ENCODE results near the gene CCDC7. TPM values are rescaled to one million over a fixed set of nuclear protein-coding genes. Genes with fewer than 3 reads are reported as not detected.
"Not testable (repeated sequence)": the region's sequence is repeated elsewhere in the genome, so short reads cannot be mapped to it uniquely, and the experiment has no call there.

Gene CCDC7
- total RNA-seq, 2 donors from 2014 or later = 12.9 to 19.8 TPM

- intact Hi-C loops (cut with DNase I) = no loop called here
- H3K27ac ChIP-seq = no peak overlapping the region
- no peak for TF ChIP-seq POLR2AphosphoS5 (IDR thresholded peaks at IDR 0.05)
- TF ChIP-seq POLR2A (IDR thresholded peaks at IDR 0.05) = no peak
- TF ChIP-seq CTCF (IDR thresholded peaks at IDR 0.05) = no peak
- DNase-seq (ENCODE audit: low spot score) = no peak
- no peaks in the 10 kb centered on the region for H3K9me3 ChIP-seq
- H3K4me3 ChIP-seq = no peak overlapping the region
- no peaks in the 10 kb centered on the region for H3K27me3 ChIP-seq (replicated peaks; ENCODE audit: insufficient read depth)
- no peaks in the 10 kb centered on the region for H3K4me1 ChIP-seq (replicated peaks)
- no peaks in the 10 kb centered on the region for H3K36me3 ChIP-seq
These were observed 44.0 kb downstream of the CCDC7 start for GRCh38 chr10:32489901-32490300.

- H3K9me3 ChIP-seq; H3K4me1 ChIP-seq (replicated peaks); H3K4me3 ChIP-seq; H3K27me3 ChIP-seq (replicated peaks; ENCODE audit: insufficient read depth); H3K36me3 ChIP-seq; intact Hi-C loops (cut with DNase I); DNase-seq (ENCODE audit: low spot score); H3K27ac ChIP-seq: not testable (repeated sequence)
- WGBS = 100% methylated on average over 2 of the region's 2 CpGs
These were observed 48.6 kb downstream of the CCDC7 start for GRCh38 chr10:32494562-32494961.

GRCh38 chr10:32500136-32500535, 54.2 kb downstream of the CCDC7 start:
- H3K9me3 ChIP-seq; H3K36me3 ChIP-seq; DNase-seq (ENCODE audit: low spot score); H3K27me3 ChIP-seq (replicated peaks; ENCODE audit: insufficient read depth); H3K4me1 ChIP-seq (replicated peaks); H3K4me3 ChIP-seq; H3K27ac ChIP-seq; intact Hi-C loops (cut with DNase I): not testable (repeated sequence)
- 93% methylated on average over 17 of the region's 31 CpGs for WGBS

- DNase-seq (ENCODE audit: low spot score) = no peak
- intact Hi-C loops (cut with DNase I) = no loop called here
- WGBS = 78% methylated on average over 7 of the region's 7 CpGs
- H3K4me3 ChIP-seq = no peak overlapping the region
- no peaks in the 10 kb centered on the region for H3K4me1 ChIP-seq (replicated peaks)
- H3K27ac ChIP-seq = no peak overlapping the region
- no peaks in the 10 kb centered on the region for H3K36me3 ChIP-seq
- H3K27me3 ChIP-seq (replicated peaks; ENCODE audit: insufficient read depth) = no peaks in the 10 kb centered on the region
- no peaks in the 10 kb centered on the region for H3K9me3 ChIP-seq
- no peak for TF ChIP-seq POLR2AphosphoS5 (IDR thresholded peaks at IDR 0.05)
- no peak for TF ChIP-seq CTCF (IDR thresholded peaks at IDR 0.05)
- no peak for TF ChIP-seq POLR2A (IDR thresholded peaks at IDR 0.05)
These were observed 56.0 kb downstream of the CCDC7 start for GRCh38 chr10:32501906-32502305.

DNA sequence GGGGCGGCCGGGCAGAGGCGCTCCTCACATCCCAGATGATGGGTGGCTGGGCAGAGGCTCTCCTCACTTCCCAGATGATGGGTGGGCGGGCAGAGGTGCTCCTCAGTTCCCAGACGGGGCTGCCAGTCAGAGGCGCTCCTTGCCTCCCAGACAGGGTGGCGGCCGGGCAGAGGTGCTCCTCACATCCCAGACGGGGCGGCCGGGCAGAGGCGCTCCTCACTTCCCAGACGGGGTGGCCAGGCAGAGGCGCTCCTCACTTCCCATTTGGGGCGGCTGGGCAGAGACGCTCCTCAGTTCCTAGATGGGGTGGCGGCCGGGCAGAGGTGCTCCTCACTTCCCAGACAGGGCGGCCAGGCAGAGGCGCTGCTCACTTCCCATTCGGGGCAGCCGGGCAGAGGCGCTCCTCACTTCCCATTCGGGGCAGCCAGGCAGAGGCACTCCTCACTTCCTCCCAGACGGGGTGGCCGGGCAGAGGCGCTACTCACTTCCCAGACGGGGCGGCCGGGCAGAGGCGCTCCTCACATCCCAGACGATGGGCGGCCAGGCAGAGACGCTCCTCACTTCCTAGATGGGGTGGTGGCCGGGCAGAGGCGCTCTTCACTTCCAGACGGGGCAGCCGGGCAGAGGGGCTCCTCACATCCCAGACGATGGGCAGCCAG, 60.0 kb downstream of the CCDC7 start:
- H3K27ac ChIP-seq; H3K4me3 ChIP-seq; H3K27me3 ChIP-seq (replicated peaks; ENCODE audit: insufficient read depth); H3K36me3 ChIP-seq; H3K4me1 ChIP-seq (replicated peaks); H3K9me3 ChIP-seq; intact Hi-C loops (cut with DNase I); DNase-seq (ENCODE audit: low spot score): not testable (repeated sequence)
- WGBS = 97% methylated on average over 22 of the region's 39 CpGs

DNA sequence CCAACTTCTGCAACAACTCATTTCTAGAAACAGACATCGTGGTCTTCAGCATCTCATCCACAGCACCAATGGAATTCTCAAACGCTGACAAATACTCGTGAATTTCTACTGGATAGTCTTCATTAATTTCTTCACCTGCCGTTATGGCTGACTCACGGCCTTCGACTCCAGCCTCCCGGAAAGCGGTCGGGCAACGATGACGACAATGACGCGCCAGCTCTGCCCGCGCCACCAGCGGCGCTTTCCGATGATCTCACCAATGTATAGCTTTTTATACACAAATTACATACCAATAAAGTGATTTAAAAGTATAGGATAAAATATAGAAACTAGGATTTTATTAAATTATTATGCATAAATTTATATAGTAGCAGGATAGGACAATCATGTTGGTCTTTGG, 65.7 kb downstream of the CCDC7 start:
- no peaks in the 10 kb centered on the region for H3K27me3 ChIP-seq (replicated peaks; ENCODE audit: insufficient read depth)

More for the DNA sequence above, 65.7 kb downstream of the CCDC7 start:
- H3K4me3 ChIP-seq = no peak overlapping the region
- no peaks in the 10 kb centered on the region for H3K4me1 ChIP-seq (replicated peaks)
- no peak for DNase-seq (ENCODE audit: low spot score)
- WGBS = 96% methylated on average over 18 of the region's 18 CpGs
- no peaks in the 10 kb centered on the region for H3K9me3 ChIP-seq
- TF ChIP-seq POLR2A (IDR thresholded peaks at IDR 0.05) (no peak), CTCF (IDR thresholded peaks at IDR 0.05) (no peak), POLR2AphosphoS5 (IDR thresholded peaks at IDR 0.05) (no peak)
- H3K27ac ChIP-seq = no peak overlapping the region
- no peaks in the 10 kb centered on the region for H3K36me3 ChIP-seq
- intact Hi-C loops (cut with DNase I) = no loop called here

Measured in prostate gland (tissue), 2 donors.